ENCODE results near the gene MVD.

MVD gene

GRCh38 chr16:88608076-88608475 lies 54.8 kb downstream of the MVD start:
- Histone ChIP-seq H3K27me3 (ENCODE audit: insufficient read depth, low read length) (no peaks in the 10 kb centered on the region), H3K27ac (ENCODE audit: low read depth, low read length, poor library complexity, severe bottlenecking) (no peak overlapping the region), H3F3A (ENCODE audit: insufficient read depth, low read length) (no peaks in the 10 kb centered on the region), H2AFZ (ENCODE audit: low read length) (no peak overlapping the region), H3K9ac (ENCODE audit: low read length) (no peak overlapping the region), H3K4me1 (ENCODE audit: insufficient read depth, low read length, severe bottlenecking) (peaks cover 6% of the 10 kb centered on the region), H3K9me2 (ENCODE audit: low read depth, low read length) (no peaks in the 10 kb centered on the region), H3K9me3 (ENCODE audit: low read length) (no peaks in the 10 kb centered on the region), H4K20me1 (ENCODE audit: insufficient read depth, low read length) (no peaks in the 10 kb centered on the region), H3K4me2 (ENCODE audit: low read length) (no peak overlapping the region), H3K79me2 (ENCODE audit: insufficient read depth, low read length) (no peaks in the 10 kb centered on the region), H3K36me3 (ENCODE audit: insufficient read depth, low read length) (peaks cover 75% of the 10 kb centered on the region), H3K4me3 (ENCODE audit: low read depth, low read length, poor library complexity, severe bottlenecking) (no peak overlapping the region)
- TF ChIP-seq EZH2 (IDR thresholded peaks at IDR 0.05; ENCODE audit: borderline replicate concordance, low read length), result no peak
- no peak for TF ChIP-seq CTCF (IDR thresholded peaks at IDR 0.05; ENCODE audit: low read length)

GRCh38 chr16:88606148-88606757 lies 56.6 kb downstream of the MVD start:
- H3K79me2 ChIP-seq (ENCODE audit: insufficient read depth, low read length), result no peaks in the 10 kb centered on the region
- no peak overlapping the region for H3K27ac ChIP-seq (ENCODE audit: low read depth, low read length, poor library complexity, severe bottlenecking)
- peaks cover 82% of the 10 kb centered on the region for H3K36me3 ChIP-seq (ENCODE audit: insufficient read depth, low read length)
- no peak overlapping the region for H3K4me2 ChIP-seq (ENCODE audit: low read length)
- no peak overlapping the region for H3K9ac ChIP-seq (ENCODE audit: low read length)
- no peaks in the 10 kb centered on the region for H3K9me3 ChIP-seq (ENCODE audit: low read length)
- peaks cover 6% of the 10 kb centered on the region for H3K4me1 ChIP-seq (ENCODE audit: insufficient read depth, low read length, severe bottlenecking)
- no peaks in the 10 kb centered on the region for H3K9me2 ChIP-seq (ENCODE audit: low read depth, low read length)
- H4K20me1 ChIP-seq (ENCODE audit: insufficient read depth, low read length), result no peaks in the 10 kb centered on the region
- no peak overlapping the region for H2AFZ ChIP-seq (ENCODE audit: low read length)
- H3K27me3 ChIP-seq (ENCODE audit: insufficient read depth, low read length), result no peaks in the 10 kb centered on the region
- no peak overlapping the region for H3K4me3 ChIP-seq (ENCODE audit: low read depth, low read length, poor library complexity, severe bottlenecking)
- H3F3A ChIP-seq (ENCODE audit: insufficient read depth, low read length), result no peaks in the 10 kb centered on the region
- TF ChIP-seq EZH2 (IDR thresholded peaks at IDR 0.05; ENCODE audit: borderline replicate concordance, low read length) (no peak), CTCF (IDR thresholded peaks at IDR 0.05; ENCODE audit: low read length) (no peak)

GRCh38 chr16:88605186-88606147 lies 57.4 kb downstream of the MVD start:
- Histone ChIP-seq H3K9me2 (ENCODE audit: low read depth, low read length) (no peaks in the 10 kb centered on the region), H3K27ac (ENCODE audit: low read depth, low read length, poor library complexity, severe bottlenecking) (no peak overlapping the region), H3K36me3 (ENCODE audit: insufficient read depth, low read length) (peaks cover 82% of the 10 kb centered on the region), H3K4me2 (ENCODE audit: low read length) (no peak overlapping the region), H3K4me1 (ENCODE audit: insufficient read depth, low read length, severe bottlenecking) (peaks cover 6% of the 10 kb centered on the region), H3K9ac (ENCODE audit: low read length) (no peak overlapping the region), H3F3A (ENCODE audit: insufficient read depth, low read length) (no peaks in the 10 kb centered on the region), H3K27me3 (ENCODE audit: insufficient read depth, low read length) (no peaks in the 10 kb centered on the region), H4K20me1 (ENCODE audit: insufficient read depth, low read length) (no peaks in the 10 kb centered on the region), H3K4me3 (ENCODE audit: low read depth, low read length, poor library complexity, severe bottlenecking) (no peak overlapping the region), H3K9me3 (ENCODE audit: low read length) (no peaks in the 10 kb centered on the region), H3K79me2 (ENCODE audit: insufficient read depth, low read length) (no peaks in the 10 kb centered on the region), H2AFZ (ENCODE audit: low read length) (no peak overlapping the region)
- TF ChIP-seq EZH2 (IDR thresholded peaks at IDR 0.05; ENCODE audit: borderline replicate concordance, low read length) (no peak), CTCF (IDR thresholded peaks at IDR 0.05; ENCODE audit: low read length) (no peak)

Data from OCI-LY1 (cell line).